Kidney (tissue), 14 donors: ENCODE measurements around the gene KCNC3. TPM values are rescaled to one million over a fixed set of nuclear protein-coding genes. Genes with fewer than 3 reads are reported as not detected.

ENCODE experiments used
- DNase-seq, 5 donors: peaks; one replicate each; pipeline ENCODE4 v3.0.0-alpha.2; 2013 to 2020
- FAIRE-seq: peaks from 2 replicates; lab custom pipeline; 2012; peaks lifted over from hg19 to GRCh38; lab: Jason Lieb, UNC
- H3K27ac ChIP-seq, 2 donors: one replicate each; pipeline ENCODE4 v1.7.0; 2013; ENCODE audit warnings: low read depth in 2 of 2, low read length in 2 of 2, inconsistent platforms in 1 of 2
- H3K27me3 ChIP-seq: one replicate; pipeline ENCODE4 v1.7.1; 2013; ENCODE audit warnings: low read length, inconsistent platforms; ENCODE audit not compliant: control insufficient read depth, insufficient read depth
- H3K36me3 ChIP-seq, 3 donors: one replicate each; pipeline versions ENCODE4 v1.7.0 to v1.7.1; 2013; ENCODE audit warnings: low read length in 3 of 3, control low read depth in 1 of 3, inconsistent platforms in 1 of 3; ENCODE audit not compliant: insufficient read depth in 3 of 3, control insufficient read depth in 2 of 3
- H3K4me1 ChIP-seq, 3 donors: one replicate each; pipeline versions ENCODE4 v1.7.0 to v1.7.1; 2013; ENCODE audit warnings: low read length in 3 of 3, inconsistent platforms in 1 of 3, low read depth in 1 of 3; ENCODE audit not compliant: control insufficient read depth in 2 of 3, insufficient read depth in 2 of 3
- H3K4me3 ChIP-seq, 3 donors: one replicate each; pipeline versions ENCODE4 v1.7.0 to v1.8.1; 2013; ENCODE audit warnings: low read length in 3 of 3, control low read depth in 1 of 3, inconsistent platforms in 1 of 3
- H3K9ac ChIP-seq, 3 donors: one replicate each; pipeline versions ENCODE4 v1.7.0 to v1.7.1; 2013; ENCODE audit warnings: low read length in 3 of 3, control low read depth in 1 of 3, inconsistent platforms in 1 of 3
- H3K9me3 ChIP-seq, 3 donors: one replicate each; pipeline versions ENCODE4 v1.7.0 to v1.7.1; 2013; ENCODE audit warnings: low read length in 3 of 3, control low read depth in 1 of 3, inconsistent platforms in 1 of 3; ENCODE audit not compliant: control insufficient read depth in 2 of 3, insufficient read depth in 1 of 3
- CTCF ChIP-seq: IDR thresholded peaks from 3 replicates; pipeline ENCODE4 v1.5.1; 2012; ENCODE audit warnings: mild to moderate bottlenecking, moderate library complexity, borderline replicate concordance; ENCODE audit not compliant: insufficient read depth; ENCODE audit errors: extremely low read depth
- intact Hi-C: fragments of 100-400 bp; cut with DNase I; formaldehyde crosslinking; loops from one replicate; pipeline ENCODE4 v1.11.1; 2022
- polyA plus RNA-seq: library from polyadenylated mRNA; stranded (reverse); fragments of 350-450 nt; fragmentation: Illumina TruSeq; extraction: RNeasy Lipid Tissue Mini Kit (QIAGEN cat#74804); gene quantifications from one replicate; pipeline ENCODE4 v1.2.3, GENCODE V29; 2014; ENCODE audit warnings: low read depth, low replicate concordance; ENCODE audit not compliant: insufficient read depth
- total RNA-seq: library from RNA; stranded (reverse); fragmentation: NEBNext Ultra II Directional; extraction: Animal tissue kit (Norgen Biotek cat#: 25700); gene quantifications from one replicate; pipeline ENCODE4 v1.2.1, GENCODE V29; 2021
- donor health status: control.
- donor health status: control.
- donor health status: control.
- donor health status: control.
- donor health status: control.
- donor health status: DM: yes; HTN: yes; CAD: no.
- donor health status: Normal renal cell carcinoma (clear cell type).

KCNC3 gene
- total and polyA plus RNA-seq, 2 donors from 2014 or later = 9.1 to 31.0 TPM

DNA sequence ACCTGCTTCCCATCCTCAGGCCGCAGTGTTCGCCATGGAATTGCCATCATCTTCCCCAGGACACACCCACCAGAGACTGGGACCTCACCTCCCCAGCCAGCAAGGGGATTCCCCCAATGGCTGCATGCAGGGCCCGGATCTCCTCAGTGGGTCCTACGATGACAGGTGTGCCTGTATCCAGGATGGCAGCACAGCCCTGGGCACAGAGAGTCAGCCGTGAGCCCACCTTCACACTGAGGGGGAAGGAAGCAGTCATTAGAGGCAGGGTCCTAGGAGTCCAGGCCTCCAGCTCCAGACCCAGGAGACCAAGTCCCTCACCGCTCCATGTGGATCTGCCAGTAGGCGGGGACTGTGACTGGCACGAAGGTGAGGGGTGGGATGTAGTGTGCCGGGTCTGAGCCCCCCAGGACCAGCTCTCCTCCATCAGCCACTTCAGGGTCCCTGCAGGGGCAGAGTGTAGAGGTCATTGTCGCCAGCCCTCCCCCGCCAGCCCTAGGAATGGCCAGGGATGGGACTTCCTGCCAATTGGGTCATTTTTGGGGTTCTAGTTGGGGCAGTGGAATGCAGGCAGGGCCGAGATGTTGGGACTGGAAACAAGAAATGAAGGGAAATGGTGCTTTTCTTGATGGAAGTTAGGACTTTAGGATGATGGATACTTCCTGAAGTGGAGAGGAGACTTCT lies 5.7 kb upstream of the KCNC3 start:
- no peak overlapping the region for H3K9ac ChIP-seq
- intact Hi-C loops = no loop called here
- FAIRE-seq = no peak

GRCh38 chr19:50333737-50334617 lies 4.8 kb upstream of the KCNC3 start:
- intact Hi-C loops = no loop called here
- DNase-seq (peak in 3 of 5 donors; percentile 92 to 94 (median 92)), FAIRE-seq (no peak)
- H3K4me1 ChIP-seq = peaks cover 0 to 25% (median 0%) of the 10 kb centered on the region in 3 donors
- peak; percentile 3 for TF ChIP-seq CTCF
- no peaks in the 10 kb centered on the region for H3K9me3 ChIP-seq
- no peaks in the 10 kb centered on the region for H3K27me3 ChIP-seq
- H3K27ac ChIP-seq = peak overlapping the region; percentile 89 to 95
- peak overlapping the region; percentile 15 to 92 (median 91) for H3K9ac ChIP-seq
- no peaks in the 10 kb centered on the region for H3K36me3 ChIP-seq
- H3K4me3 ChIP-seq = peak overlapping the region; percentile 63 to 97 (median 79)

More for the DNA sequence above, 5.7 kb upstream of the KCNC3 start:
- Histone ChIP-seq H3K36me3 (no peaks in the 10 kb centered on the region), H3K4me1 (peaks cover 0 to 22% (median 0%) of the 10 kb centered on the region in 3 donors), H3K27ac (no peak overlapping the region), H3K27me3 (no peaks in the 10 kb centered on the region), H3K9me3 (no peaks in the 10 kb centered on the region), H3K4me3 (no peak overlapping the region)
- peak in 2 of 5 donors; percentile 66 to 69 for DNase-seq
- no peak for TF ChIP-seq CTCF

- Histone ChIP-seq H3K4me1 (peaks cover 0 to 25% (median 0%) of the 10 kb centered on the region in 3 donors), H3K27ac (peak overlapping the region; percentile 89 to 95), H3K4me3 (peak overlapping the region; percentile 63 to 97 (median 79)), H3K27me3 (no peaks in the 10 kb centered on the region), H3K36me3 (no peaks in the 10 kb centered on the region), H3K9ac (peak overlapping the region; percentile 15 to 92 (median 91)), H3K9me3 (no peaks in the 10 kb centered on the region)
- FAIRE-seq (no peak), DNase-seq (peak; percentile 97 to 98 (median 97))
- no peak for TF ChIP-seq CTCF
- intact Hi-C loops = no loop called here
These were observed 4.1 kb upstream of the KCNC3 start for GRCh38 chr19:50333235-50333736.
